Activated effector memory CD4-positive, alpha-beta T cell treated with Interleukin-2 at 50 U/mL for 16 hours (primary cell): ENCODE results near the gene ACVRL1.

ENCODE experiments used
- DNase-seq: peaks from one replicate; pipeline ENCODE4 v3.0.0-alpha.2; 2020

Gene ACVRL1

GRCh38 chr12:51900323-51900889 lies 6.9 kb upstream of the ACVRL1 start:
- DNase-seq: no peak

DNA sequence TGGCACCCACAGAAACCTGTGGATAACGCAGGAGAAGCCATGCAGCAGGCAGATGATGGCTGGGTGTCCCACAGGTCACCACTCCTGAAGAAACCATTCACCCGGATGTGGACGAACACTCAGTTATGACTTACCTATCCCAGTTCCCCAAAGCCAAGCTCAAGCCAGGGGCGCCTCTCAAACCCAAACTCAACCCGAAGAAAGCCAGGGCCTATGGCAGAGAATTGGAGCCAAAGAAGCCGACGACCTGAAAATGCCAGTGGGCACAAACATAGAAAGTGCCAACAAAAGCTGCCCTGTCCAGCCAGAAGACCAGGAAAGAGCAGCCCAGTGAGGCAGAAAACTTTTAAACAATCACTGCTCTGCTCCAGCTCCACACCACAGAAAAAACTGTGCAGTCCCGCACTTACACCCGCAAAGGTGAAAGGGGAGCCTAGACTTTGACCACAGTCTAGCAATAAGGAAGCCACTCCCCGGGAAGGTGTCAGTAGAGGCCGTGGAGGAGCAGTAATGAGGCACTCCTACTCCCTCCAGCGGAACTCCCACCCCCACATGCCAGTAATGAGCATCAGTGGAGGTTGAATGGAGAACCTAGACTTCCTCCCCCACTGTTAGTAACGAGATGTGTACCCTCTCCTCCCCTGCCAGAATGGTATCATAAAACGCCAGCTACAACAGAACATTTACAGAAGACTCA lies 6.0 kb upstream of the ACVRL1 start:
- no peak for DNase-seq

GRCh38 chr12:51901881-51902280 lies 5.4 kb upstream of the ACVRL1 start:
- DNase-seq: no peak

DNA sequence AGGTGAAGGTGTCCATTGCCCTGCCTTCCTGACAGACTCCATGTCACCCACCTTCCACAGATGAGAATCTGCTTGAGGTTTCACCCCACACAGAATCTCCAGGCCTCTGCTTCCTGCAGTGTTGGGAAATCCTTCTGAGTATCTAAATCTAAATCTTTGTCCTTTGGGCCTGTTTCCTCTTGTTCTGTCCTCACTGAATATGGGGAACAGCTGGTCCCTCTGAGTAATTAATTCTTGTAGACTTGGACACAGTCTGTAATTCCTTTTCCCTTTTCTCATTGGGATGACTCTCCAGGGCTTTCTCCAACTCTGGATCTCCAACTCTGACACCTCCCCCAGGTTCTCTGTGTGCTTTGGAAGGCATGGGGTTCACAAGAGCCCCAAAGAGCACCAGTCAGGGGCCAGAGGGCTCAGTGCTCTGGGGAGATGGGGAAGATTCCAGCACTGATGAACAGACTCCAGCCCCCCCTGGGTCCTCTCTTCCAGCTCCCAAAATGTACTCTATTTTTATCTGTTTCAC lies 2.3 kb upstream of the ACVRL1 start:
- no peak for DNase-seq

GRCh38 chr12:51905471-51906429 lies 1.6 kb upstream of the ACVRL1 start:
- no peak for DNase-seq

GRCh38 chr12:51906430-51907082 lies 748 bp upstream of the ACVRL1 start:
- DNase-seq: no peak

- no peak for DNase-seq
These were observed 637 bp downstream of the ACVRL1 start for GRCh38 chr12:51907856-51908425.

- no peak for DNase-seq
These were observed 1.7 kb downstream of the ACVRL1 start for GRCh38 chr12:51908876-51909592.

- no peak for DNase-seq
These were observed 2.9 kb downstream of the ACVRL1 start for GRCh38 chr12:51910168-51910567.

DNA sequence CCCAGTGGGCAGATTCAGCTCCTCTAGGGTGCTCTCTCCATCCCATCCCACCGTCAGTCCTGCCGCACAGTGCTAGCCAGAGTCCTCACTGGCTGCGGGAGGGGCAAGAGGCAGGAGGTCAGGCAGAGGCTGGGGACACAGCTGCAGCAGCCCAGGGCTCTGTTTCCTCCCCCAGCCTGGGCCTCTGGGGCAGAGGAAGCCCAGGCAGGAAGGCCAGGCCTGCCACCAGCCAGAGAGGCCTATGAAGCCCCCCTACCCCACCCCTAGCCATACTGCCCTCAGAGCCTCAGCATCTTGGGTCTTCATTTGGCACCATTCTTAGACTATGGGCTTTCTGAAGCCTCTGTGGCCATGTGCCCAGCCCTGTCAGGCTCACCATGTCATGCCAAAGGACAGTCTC lies 3.4 kb downstream of the ACVRL1 start:
- DNase-seq: no peak

DNA sequence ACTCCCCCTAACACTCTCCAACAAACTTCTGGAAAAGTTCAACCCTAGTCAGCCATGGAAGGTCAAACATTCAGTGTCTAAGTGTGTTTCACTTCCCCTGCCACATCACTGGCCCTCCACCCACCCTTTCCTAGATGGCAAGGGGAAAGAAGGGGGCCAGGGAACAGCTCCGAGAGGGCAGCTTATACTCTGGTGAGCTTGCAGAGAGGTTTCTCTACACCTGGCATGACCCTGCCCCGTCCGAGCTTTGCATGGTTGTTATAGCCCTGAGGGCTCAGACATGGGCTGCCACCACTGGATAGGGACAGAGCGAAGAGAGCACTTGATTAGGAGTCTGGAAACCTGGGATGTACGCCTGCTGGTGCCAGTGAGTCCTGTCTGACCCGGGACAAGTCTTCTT lies 4.0 kb downstream of the ACVRL1 start:
- DNase-seq: no peak

GRCh38 chr12:51911788-51912711 lies 4.7 kb downstream of the ACVRL1 start:
- DNase-seq: no peak

DNA sequence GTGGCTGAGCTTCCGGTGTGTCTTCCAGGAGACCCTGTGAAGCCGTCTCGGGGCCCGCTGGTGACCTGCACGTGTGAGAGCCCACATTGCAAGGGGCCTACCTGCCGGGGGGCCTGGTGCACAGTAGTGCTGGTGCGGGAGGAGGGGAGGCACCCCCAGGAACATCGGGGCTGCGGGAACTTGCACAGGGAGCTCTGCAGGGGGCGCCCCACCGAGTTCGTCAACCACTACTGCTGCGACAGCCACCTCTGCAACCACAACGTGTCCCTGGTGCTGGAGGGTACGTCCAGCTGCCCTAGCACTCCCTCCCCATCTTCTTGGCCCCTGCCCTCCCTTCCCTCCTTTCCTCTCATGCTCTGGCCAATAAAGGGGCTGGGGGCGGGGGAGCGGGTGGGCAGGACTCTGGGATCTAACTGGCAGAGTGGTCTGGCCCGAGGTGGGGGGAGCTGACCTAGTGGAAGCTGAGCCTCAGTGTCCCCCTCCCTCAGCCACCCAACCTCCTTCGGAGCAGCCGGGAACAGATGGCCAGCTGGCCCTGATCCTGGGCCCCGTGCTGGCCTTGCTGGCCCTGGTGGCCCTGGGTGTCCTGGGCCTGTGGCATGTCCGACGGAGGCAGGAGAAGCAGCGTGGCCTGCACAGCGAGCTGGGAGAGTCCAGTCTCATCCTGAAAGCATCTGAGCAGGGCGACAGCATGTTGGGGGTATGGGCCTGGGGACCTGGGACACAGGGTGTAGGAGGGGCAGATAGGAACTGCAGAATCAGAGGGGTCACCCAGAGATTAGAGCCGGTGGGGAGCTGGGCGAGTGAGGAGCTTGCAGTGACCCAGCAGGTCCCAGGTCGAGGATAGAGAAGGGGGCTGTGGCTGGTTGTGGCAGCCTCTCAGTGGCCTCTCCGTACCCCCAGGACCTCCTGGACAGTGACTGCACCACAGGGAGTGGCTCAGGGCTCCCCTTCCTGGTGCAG lies 6.0 kb downstream of the ACVRL1 start:
- DNase-seq: no peak

DNA sequence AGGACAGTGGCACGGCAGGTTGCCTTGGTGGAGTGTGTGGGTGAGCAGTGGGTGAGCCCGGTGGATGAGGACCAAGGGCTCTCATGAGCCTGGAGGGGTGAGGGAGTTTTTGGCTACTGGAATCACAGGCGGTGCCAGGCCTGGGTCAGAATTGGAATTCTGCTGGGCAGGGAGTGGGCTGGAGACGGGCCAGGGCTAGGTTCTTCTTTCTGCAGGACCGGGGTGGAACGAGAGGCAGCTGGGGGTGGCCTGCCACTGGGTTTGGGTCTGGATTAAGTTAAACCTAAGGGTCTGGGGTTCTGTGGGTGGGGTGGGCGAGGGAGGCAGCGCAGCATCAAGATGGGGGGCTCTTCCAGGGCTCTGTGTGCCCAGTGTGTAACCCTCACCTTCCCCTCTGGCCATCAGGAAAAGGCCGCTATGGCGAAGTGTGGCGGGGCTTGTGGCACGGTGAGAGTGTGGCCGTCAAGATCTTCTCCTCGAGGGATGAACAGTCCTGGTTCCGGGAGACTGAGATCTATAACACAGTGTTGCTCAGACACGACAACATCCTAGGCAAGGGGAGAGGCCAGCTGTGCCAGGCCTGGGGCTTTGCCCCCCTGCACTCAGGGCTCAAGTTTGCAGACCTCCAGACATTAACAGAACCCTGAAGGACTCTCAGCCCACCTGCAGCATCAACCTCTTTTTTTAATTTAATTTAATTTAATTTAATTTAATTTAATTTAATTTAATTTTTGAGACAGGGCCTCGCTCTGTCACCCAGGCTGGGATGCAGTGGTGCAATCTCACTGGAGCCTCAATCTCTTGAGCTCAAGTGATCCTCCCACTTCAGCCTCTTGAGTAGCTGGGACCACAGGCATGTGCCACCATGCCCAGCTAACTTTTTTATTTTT lies 7.0 kb downstream of the ACVRL1 start:
- DNase-seq: no peak

DNA sequence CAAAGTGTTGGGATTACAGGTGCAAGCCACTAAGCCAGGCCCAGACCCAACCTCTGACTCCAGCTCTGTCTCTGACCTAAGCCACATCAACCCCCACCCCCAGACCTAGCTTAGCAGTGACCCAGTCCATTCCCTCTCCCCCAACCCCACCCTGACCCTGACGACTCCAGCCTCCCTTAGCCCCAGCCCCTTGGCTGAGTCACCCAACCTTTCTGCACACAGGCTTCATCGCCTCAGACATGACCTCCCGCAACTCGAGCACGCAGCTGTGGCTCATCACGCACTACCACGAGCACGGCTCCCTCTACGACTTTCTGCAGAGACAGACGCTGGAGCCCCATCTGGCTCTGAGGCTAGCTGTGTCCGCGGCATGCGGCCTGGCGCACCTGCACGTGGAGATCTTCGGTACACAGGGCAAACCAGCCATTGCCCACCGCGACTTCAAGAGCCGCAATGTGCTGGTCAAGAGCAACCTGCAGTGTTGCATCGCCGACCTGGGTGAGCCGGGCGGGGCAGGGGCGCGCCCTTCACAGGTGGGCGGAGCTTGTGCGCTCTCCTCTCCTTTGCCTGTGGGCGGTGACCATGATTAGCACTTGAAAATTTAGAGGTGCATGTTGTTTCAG lies 7.8 kb downstream of the ACVRL1 start:
- no peak for DNase-seq

- no peak for DNase-seq
These were observed 8.6 kb downstream of the ACVRL1 start for GRCh38 chr12:51915951-51916350.

DNA sequence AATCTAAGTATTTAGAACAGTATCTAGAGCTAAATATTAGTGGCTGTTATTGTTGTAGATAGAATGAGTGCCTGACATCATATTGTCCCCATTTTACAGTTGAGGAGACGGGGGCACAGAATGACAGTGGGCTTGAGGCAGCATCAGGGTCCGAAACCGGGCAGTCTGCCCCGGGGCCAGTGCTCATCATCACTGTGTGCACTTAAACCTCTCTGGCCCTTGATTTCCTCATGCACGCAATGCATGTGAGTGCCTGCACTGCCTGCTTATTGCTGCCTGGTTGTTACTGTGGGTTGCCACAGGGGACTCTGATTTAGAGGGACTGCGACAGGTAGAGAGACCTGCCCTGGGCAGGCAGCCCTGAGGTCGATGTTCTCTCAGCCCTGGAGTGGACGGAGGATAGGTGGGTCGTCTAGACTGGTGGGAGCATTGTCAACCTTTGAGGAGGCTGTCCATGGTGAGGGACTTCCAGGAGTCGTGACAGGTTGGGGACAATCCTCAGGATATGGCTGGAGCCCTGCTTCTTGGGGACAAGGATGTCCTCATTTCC lies 9.8 kb downstream of the ACVRL1 start:
- no peak for DNase-seq
